PC-9 (cell line): ENCODE measurements around the gene SLC6A18. TPM values are rescaled to one million over a fixed set of nuclear protein-coding genes. Genes with fewer than 3 reads are reported as not detected.

Experiments
- BruUV-seq: library from RNA; stranded (reverse); fragments of 400-500 nt; replicated peaks from 2 replicates; lab custom pipeline; 2021; lab: Mats Ljungman, UMichigan
- CTCF ChIA-PET: fragments of 300-600 bp; sonication (Branson Sonifier 250); formaldehyde crosslinking; loops from one replicate; lab custom pipeline; 2022; ENCODE audit warnings: antibody characterized with exemption; lab: Charles Lee
- POLR2A ChIA-PET: fragments of 300-600 bp; sonication (Branson Sonifier 250); formaldehyde crosslinking; loops from one replicate; lab custom pipeline; 2022; ENCODE audit warnings: antibody characterized with exemption; ENCODE audit not compliant: unreplicated experiment; lab: Charles Lee
- DNase-seq, 2 experiments: peaks; one replicate each; pipeline versions ENCODE4 v3.0.0 to v3.0.0-alpha.2; 2015 to 2022; ENCODE audit warnings: mixed read lengths in 1 of 2
- H2AFZ ChIP-seq: fragments of 200-600 bp; sonication (generic); 2 replicates; pipeline ENCODE4 v1.8.1; 2017; ENCODE audit warnings: antibody characterized with exemption
- H3F3A ChIP-seq: fragments of 200-600 bp; sonication (generic); 2 replicates; pipeline ENCODE4 v1.8.1; 2017; ENCODE audit warnings: antibody characterized with exemption, mild to moderate bottlenecking, low read depth; ENCODE audit not compliant: insufficient read depth
- H3K27ac ChIP-seq: fragments of 200-600 bp; sonication (generic); 2 replicates; pipeline ENCODE4 v1.6.1; 2016; ENCODE audit warnings: mixed run types
- H3K27me3 ChIP-seq: fragments of 200-600 bp; sonication (generic); 2 replicates; pipeline ENCODE4 v1.6.1; 2016; ENCODE audit warnings: low read depth, mixed run types; ENCODE audit not compliant: insufficient read depth
- H3K36me3 ChIP-seq: fragments of 200-600 bp; sonication (generic); 2 replicates; pipeline ENCODE4 v1.6.1; 2016; ENCODE audit warnings: low read depth, mixed run types
- H3K4me1 ChIP-seq: fragments of 200-600 bp; sonication (generic); replicated peaks from 2 replicates; pipeline ENCODE4 v1.6.1; 2016; ENCODE audit warnings: mixed run types; ENCODE audit not compliant: insufficient read depth
- H3K4me2 ChIP-seq: fragments of 200-600 bp; sonication (generic); 2 replicates; pipeline ENCODE4 v1.6.1; 2017; ENCODE audit warnings: mixed run types
- H3K4me3 ChIP-seq: fragments of 200-600 bp; sonication (generic); 2 replicates; pipeline ENCODE4 v1.6.1; 2016; ENCODE audit warnings: mixed run types
- H3K79me2 ChIP-seq: fragments of 200-600 bp; sonication (generic); 2 replicates; pipeline ENCODE4 v1.6.1; 2017; ENCODE audit warnings: low read depth, mixed run types
- H3K9me2 ChIP-seq: fragments of 200-600 bp; sonication (generic); 2 replicates; pipeline ENCODE4 v1.8.1; 2017; ENCODE audit warnings: mild to moderate bottlenecking; ENCODE audit not compliant: insufficient read depth
- H3K9me3 ChIP-seq: fragments of 200-600 bp; sonication (generic); 2 replicates; pipeline ENCODE4 v1.8.1; 2016; ENCODE audit warnings: low read depth; ENCODE audit not compliant: insufficient read depth
- H4K20me1 ChIP-seq: fragments of 200-600 bp; sonication (generic); 2 replicates; pipeline ENCODE4 v1.8.1; 2017; ENCODE audit not compliant: insufficient read depth
- CTCF ChIP-seq: fragments of 200-600 bp; sonication (generic); conservative IDR thresholded peaks from 2 replicates; pipeline ENCODE4 v1.6.1; 2017; ENCODE audit warnings: mixed run types, antibody characterized with exemption, mild to moderate bottlenecking, moderate library complexity
- EZH2 ChIP-seq: fragments of 200-600 bp; sonication (generic); IDR thresholded peaks from 2 replicates; pipeline ENCODE4 v1.8.0; 2017; ENCODE audit warnings: antibody characterized with exemption, low read depth
- intact Hi-C: fragments of 100-400 bp; cut with micrococcal nuclease; formaldehyde crosslinking; loops from one replicate; pipeline ENCODE4 v1.10.0; 2022; ENCODE audit not compliant: unreplicated experiment
- total RNA-seq: library from RNA; stranded (reverse); gene quantifications from 2 replicates; pipeline ENCODE4 v1.2.3, GENCODE V29; 2021

The SLC6A18 gene
- total RNA-seq, 1 experiment from 2014 or later = not detected

GRCh38 chr5:1276930-1277329, 51.7 kb downstream of the SLC6A18 start:
- CTCF ChIA-PET = no interaction called here
- Histone ChIP-seq H3F3A (no peaks in the 10 kb centered on the region), H3K27ac (no peak overlapping the region), H4K20me1 (no peaks in the 10 kb centered on the region), H3K9me3 (no peaks in the 10 kb centered on the region), H3K4me2 (no peak overlapping the region), H3K36me3 (no peaks in the 10 kb centered on the region), H3K79me2 (peaks cover under 1% of the 10 kb centered on the region; the same call in 1 of the 2 replicates), H3K27me3 (no peaks in the 10 kb centered on the region), H2AFZ (no peak overlapping the region), H3K4me3 (no peak overlapping the region), H3K4me1 (no peaks in the 10 kb centered on the region), H3K9me2 (no peaks in the 10 kb centered on the region)
- DNase-seq = no peak
- TF ChIP-seq CTCF (no peak), EZH2 (no peak)
- POLR2A ChIA-PET = no interaction called here
- intact Hi-C loops = no loop called here
- no TSS peak for BruUV-seq

GRCh38 chr5:1277331-1277730, 52.1 kb downstream of the SLC6A18 start:
- intact Hi-C loops = no loop called here
- ChIA-PET POLR2A (interaction anchor here (0.7 kb wide), 1 partner anchor 142 kb away, joined by 4 read pairs; no protein-coding TSS in a partner anchor), CTCF (no interaction called here)
- Histone ChIP-seq H3K36me3 (no peaks in the 10 kb centered on the region), H3K27me3 (no peaks in the 10 kb centered on the region), H4K20me1 (no peaks in the 10 kb centered on the region), H3K9me2 (no peaks in the 10 kb centered on the region), H3K4me2 (no peak overlapping the region), H2AFZ (no peak overlapping the region), H3K27ac (no peak overlapping the region), H3K4me1 (no peaks in the 10 kb centered on the region), H3K4me3 (no peak overlapping the region), H3K79me2 (peaks cover 5% of the 10 kb centered on the region; the same call in 1 of the 2 replicates), H3K9me3 (no peaks in the 10 kb centered on the region), H3F3A (no peaks in the 10 kb centered on the region)
- TF ChIP-seq EZH2 (no peak), CTCF (no peak)
- no TSS peak for BruUV-seq
- DNase-seq = no peak

- no peak overlapping the region for H3K27ac ChIP-seq
- POLR2A ChIA-PET = interaction anchor here (0.7 kb wide), 1 partner anchor 143 kb away, joined by 4 read pairs; no protein-coding TSS in a partner anchor
- DNase-seq = no peak
- CTCF ChIA-PET = no interaction called here
- H2AFZ ChIP-seq = no peak overlapping the region
- intact Hi-C loops = no loop called here
- H3K27me3 ChIP-seq = no peaks in the 10 kb centered on the region
- H3K79me2 ChIP-seq = peaks cover 8% of the 10 kb centered on the region; the same call in 1 of the 2 replicates
- no peaks in the 10 kb centered on the region for H3K4me1 ChIP-seq
- H3K9me3 ChIP-seq = no peaks in the 10 kb centered on the region
- H4K20me1 ChIP-seq = no peaks in the 10 kb centered on the region
- BruUV-seq = no TSS peak
- TF ChIP-seq CTCF (no peak), EZH2 (no peak)
- H3K4me3 ChIP-seq = no peak overlapping the region
- no peak overlapping the region for H3K4me2 ChIP-seq
- no peaks in the 10 kb centered on the region for H3K36me3 ChIP-seq
- no peaks in the 10 kb centered on the region for H3K9me2 ChIP-seq
- no peaks in the 10 kb centered on the region for H3F3A ChIP-seq
These were observed 52.6 kb downstream of the SLC6A18 start for GRCh38 chr5:1277781-1278180.
